HG03108 (cell line): ENCODE data around the gene LURAP1L.

Source experiments
- ATAC-seq: cut with Tn5 transposase; IDR thresholded peaks from one replicate; pipeline ENCODE4 v1.9.1; 2021; ENCODE audit warnings: moderate library complexity; ENCODE audit not compliant: unreplicated experiment

LURAP1L gene

DNA sequence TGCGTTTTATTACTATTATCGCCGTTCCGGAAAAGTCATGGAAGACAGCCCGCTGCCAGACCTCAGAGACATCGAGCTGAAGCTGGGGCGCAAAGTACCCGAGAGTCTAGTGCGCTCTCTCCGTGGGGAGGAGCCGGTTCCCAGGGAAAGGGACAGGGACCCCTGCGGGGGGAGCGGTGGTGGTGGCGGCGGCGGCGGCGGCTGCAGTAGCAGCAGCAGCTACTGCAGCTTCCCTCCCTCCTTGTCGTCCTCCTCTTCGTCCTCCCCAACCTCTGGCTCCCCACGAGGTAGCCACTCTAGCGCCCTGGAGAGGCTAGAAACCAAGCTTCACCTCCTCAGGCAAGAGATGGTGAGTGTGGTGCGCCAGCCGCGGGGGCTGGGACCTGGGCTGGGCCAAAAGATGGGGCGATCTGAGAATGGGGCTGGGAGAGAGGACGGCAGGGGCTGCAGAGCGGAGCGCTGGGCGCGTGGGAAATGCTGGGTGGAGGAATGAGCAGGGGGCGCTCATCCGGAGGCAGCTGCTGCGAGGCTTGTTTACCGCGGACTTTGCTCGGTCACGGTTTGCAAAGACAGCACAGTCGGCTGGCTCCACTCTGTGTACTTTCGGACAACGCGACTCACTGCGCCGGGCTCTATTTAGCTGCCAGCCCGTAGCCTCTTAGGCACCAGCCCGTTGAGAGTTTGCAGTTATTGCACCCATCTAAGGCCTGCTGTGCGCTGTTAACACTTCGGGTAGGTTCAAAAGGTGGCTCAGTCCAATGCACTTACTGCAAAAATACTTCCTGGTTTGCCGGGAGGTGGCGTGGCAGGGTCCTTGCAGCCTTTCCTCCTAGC, 1.1 kb downstream of the LURAP1L start:
- no peak for ATAC-seq

DNA sequence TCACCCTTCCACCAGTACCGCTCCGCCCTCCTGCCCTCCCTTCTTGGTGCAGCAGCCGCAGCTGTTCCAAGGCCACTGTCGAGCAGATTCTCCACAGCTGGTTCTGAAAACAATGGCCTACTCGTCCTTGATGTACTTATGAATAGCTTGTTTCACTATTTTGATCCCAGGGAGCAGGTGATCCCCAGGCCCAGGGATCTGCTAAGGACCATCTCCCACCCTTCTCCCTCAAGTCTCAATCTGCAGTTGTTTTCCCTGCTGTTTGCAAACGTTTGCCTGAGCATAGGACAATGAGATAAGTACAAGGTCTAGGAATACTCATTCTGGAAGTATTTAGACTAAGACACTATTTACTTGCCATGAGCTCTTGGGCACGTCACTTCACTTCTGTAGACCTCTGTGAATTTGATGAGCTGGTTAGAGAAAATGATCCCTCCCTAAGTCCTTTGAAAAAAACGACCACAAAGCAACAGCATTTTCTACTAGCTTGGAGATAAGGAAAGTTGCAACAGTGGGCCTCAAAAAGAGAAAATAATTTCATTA, 1.8 kb downstream of the LURAP1L start:
- ATAC-seq: no peak

- ATAC-seq: no peak
Observed at GRCh38 chr9:12777121-12778022, 2.6 kb downstream of the LURAP1L start.

GRCh38 chr9:12778389-12778788, 3.6 kb downstream of the LURAP1L start:
- ATAC-seq: no peak

- no peak for ATAC-seq
Observed at GRCh38 chr9:12781226-12781733, 6.5 kb downstream of the LURAP1L start.

- no peak for ATAC-seq
Observed at GRCh38 chr9:12783767-12784460, 9.1 kb downstream of the LURAP1L start.

GRCh38 chr9:12784461-12785259, 9.8 kb downstream of the LURAP1L start:
- no peak for ATAC-seq

DNA sequence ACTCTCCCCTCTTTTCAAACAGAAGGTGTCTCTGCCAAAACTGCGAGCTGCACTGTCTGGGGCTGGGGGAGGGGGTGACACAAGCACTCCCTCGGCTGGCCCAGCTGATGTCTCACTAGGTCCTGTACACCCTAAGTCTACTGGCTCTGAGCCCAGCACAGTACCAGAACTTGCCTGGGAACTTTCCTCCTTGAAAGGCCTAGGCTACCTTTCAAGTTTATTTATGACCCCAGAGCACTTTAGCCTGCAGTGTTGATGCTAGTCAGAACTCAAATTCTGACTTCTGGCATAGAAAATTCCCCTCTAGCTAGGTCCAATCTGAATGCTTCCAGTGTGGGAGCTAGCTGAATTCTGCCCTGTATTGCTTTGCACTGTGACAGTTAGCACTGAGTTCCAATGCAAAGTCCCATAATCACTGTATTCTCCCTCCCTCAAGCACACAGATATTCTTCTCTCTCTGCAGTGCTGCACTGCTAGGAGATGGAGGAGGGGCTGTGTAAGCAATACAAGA, 10.5 kb downstream of the LURAP1L start:
- ATAC-seq: no peak

GRCh38 chr9:12785941-12786340, 11.1 kb downstream of the LURAP1L start:
- no peak for ATAC-seq

GRCh38 chr9:12790001-12790400, 15.2 kb downstream of the LURAP1L start:
- ATAC-seq: no peak

DNA sequence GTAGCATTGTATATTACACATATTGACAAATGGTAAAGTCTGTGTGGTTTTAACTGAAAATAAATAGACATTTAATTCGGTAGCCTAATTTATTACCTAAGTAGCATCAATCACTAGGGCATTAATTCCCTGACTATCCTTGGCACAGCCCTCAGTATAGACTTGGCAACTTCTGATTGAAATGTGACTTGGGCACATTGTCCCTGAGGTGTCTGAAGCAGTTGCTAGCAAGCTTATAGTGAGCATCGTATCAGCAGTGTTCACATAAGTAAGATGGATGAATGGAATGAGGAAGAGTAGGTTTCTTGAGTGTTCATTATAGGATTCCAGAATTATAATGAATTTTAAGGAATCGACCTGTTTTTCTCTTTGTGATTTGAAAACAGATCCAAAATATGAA, 16.1 kb downstream of the LURAP1L start:
- no peak for ATAC-seq

GRCh38 chr9:12794101-12794799, 19.4 kb downstream of the LURAP1L start:
- no peak for ATAC-seq

GRCh38 chr9:12796601-12797000, 21.8 kb downstream of the LURAP1L start:
- no peak for ATAC-seq

- no peak for ATAC-seq
Observed at GRCh38 chr9:12797037-12797436, 22.2 kb downstream of the LURAP1L start.

DNA sequence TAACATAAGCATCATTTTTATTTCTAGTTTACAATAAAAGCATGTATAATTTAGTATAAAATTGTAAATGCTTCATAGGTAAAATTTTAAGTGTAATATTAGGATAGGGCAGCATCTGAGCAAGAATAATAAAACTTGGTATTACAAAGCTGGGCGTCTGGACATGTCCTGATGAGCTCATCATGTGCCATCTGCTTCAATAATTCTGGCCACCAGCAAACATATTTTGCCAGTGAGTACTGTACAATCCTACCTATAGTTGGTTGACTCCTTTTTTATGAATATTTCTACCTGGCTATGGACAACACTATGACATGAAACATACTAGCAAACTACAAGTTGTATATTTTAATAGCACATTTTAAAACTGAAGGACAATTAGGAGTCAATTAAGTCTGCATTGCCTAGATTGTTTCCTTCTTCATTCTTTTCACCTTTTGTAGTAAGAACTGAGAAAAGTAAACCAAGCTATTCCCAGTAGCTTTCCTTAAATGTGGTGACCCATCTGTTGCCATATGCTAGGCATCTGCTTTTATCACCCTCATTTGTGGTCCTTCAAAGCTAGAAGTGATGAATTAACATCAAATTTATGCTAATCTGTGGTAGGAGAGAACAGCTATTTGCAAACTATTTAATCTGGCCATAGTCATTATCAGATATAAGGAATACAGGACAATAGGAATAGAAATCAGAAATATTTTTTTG, 23.4 kb downstream of the LURAP1L start:
- no peak for ATAC-seq

DNA sequence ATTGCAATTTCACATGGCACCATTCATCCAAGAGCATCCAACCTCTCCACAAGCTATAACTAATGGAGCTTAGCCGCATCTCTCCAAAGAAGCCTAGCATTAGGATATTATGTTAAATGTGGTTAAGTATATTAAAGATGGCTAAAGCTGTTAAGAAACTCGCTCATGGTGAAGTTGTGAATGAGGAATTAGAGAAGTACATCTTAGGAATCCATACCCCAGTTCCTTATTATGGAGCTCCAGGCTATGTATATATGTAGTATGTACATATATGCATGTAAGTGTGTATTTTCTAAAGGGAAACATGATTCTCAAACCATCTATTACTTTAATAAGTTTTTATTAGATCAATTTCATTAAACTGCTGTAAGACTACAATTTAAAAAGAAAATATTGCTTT, 26.4 kb downstream of the LURAP1L start:
- ATAC-seq: no peak

- ATAC-seq: no peak
Observed at GRCh38 chr9:12801663-12802062, 26.8 kb downstream of the LURAP1L start.

DNA sequence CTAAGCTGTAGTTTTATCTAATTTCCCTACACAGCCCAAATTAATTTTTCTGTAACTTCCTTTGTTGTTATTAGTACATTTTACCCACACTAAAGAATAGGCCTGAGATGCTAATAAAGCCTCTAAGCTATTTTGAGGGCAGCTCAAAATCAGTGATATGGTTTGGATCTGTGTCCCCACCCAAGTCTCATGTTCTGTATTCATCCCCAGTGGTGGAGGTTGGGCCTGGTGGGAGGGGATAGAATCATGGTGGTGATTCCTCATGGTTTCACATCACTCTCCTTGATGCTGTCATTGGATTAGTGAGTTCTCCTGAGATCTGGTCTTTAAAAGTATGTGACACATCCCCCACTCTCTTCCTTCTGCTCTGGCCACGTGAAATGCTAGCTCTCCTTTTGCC, 27.3 kb downstream of the LURAP1L start:
- no peak for ATAC-seq

DNA sequence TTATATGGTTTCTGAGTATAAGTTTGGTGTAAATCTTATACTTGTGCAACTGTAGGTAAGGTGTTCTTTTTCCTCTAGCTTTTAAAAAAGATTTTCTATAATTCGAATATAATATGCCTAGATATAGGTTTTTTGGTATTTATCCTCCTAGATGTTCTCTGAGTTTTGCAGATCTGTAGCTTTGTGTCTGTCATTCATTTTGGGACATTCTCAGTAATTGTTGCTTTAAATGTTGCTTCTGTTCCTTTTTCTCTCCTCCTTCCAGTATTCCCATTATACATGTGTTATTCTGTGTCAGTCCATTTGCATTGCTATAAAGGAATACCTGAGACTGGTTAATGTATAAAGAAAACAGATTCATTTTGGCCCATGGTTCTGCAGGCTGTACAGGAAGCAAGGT, 33.7 kb downstream of the LURAP1L start:
- ATAC-seq: no peak
